HG03064 (cell line): Measurements from ENCODE around the gene PTX4.

Experiments
- ATAC-seq: cut with Tn5 transposase; IDR thresholded peaks from one replicate; pipeline ENCODE4 v1.9.1; 2021; ENCODE audit warnings: low read depth; ENCODE audit not compliant: unreplicated experiment

Gene PTX4

GRCh38 chr16:1501630-1502029 is 12.9 kb upstream of the PTX4 start:
- ATAC-seq, result no peak

- ATAC-seq, result no peak
These were observed 11.9 kb upstream of the PTX4 start for GRCh38 chr16:1500465-1501150.

- ATAC-seq, result no peak
These were observed 11.2 kb upstream of the PTX4 start for GRCh38 chr16:1499756-1500464.

GRCh38 chr16:1498899-1499676 is 10.3 kb upstream of the PTX4 start:
- no peak for ATAC-seq

- ATAC-seq, result no peak
These were observed 8.4 kb upstream of the PTX4 start for GRCh38 chr16:1497014-1497598.

- ATAC-seq, result no peak
These were observed 7.7 kb upstream of the PTX4 start for GRCh38 chr16:1496464-1496863.

- no peak for ATAC-seq
These were observed 7.1 kb upstream of the PTX4 start for GRCh38 chr16:1495889-1496262.

GRCh38 chr16:1495211-1495888 is 6.6 kb upstream of the PTX4 start:
- no peak for ATAC-seq

GRCh38 chr16:1494711-1495110 is 6.0 kb upstream of the PTX4 start:
- no peak for ATAC-seq

GRCh38 chr16:1494129-1494640 is 5.4 kb upstream of the PTX4 start:
- no peak for ATAC-seq

GRCh38 chr16:1493746-1494094 is 5.0 kb upstream of the PTX4 start:
- no peak for ATAC-seq

GRCh38 chr16:1492923-1493745 is 4.4 kb upstream of the PTX4 start, which contains the start of gene TELO2:
Gene TELO2, plus strand, starts transcription at chr16:1493360. Its CDS starts 922 bp downstream, at chr16:1494282.
- ATAC-seq, result no peak

- ATAC-seq, result no peak
These were observed 3.6 kb upstream of the PTX4 start for GRCh38 chr16:1492082-1492922.

- no peak for ATAC-seq
These were observed 2.6 kb upstream of the PTX4 start for GRCh38 chr16:1491327-1491726.

GRCh38 chr16:1489077-1489476 is 333 bp upstream of the PTX4 start:
- no peak for ATAC-seq

GRCh38 chr16:1488054-1488601 is 616 bp downstream of the PTX4 start:
- no peak for ATAC-seq

GRCh38 chr16:1487395-1488053 is 1.2 kb downstream of the PTX4 start:
- ATAC-seq, result no peak
